ENCODE measurements around the gene CD300C.

- TF ChIP-seq CTCF (tag by site-specific recombination; IDR thresholded peaks at IDR 0.05) (no peak), HIC1 (tag by site-specific recombination; IDR thresholded peaks at IDR 0.05) (no peak), ZNF280C (tag by site-specific recombination; IDR thresholded peaks at IDR 0.05) (no peak), SP7 (tag by site-specific recombination; IDR thresholded peaks at IDR 0.05) (no peak)
These were observed 1.8 kb upstream of the CD300C start for GRCh38 chr17:74547736-74548135.
